HG02981 (cell line): ENCODE measurements around the gene PARS2.
A peak's percentile ranks its signal among the peaks of the same experiment; 100 is the strongest.

ENCODE experiments used
- ATAC-seq: cut with Tn5 transposase; IDR thresholded peaks from one replicate; pipeline ENCODE4 v1.9.1; 2021; ENCODE audit warnings: mild to moderate bottlenecking, moderate library complexity; ENCODE audit not compliant: unreplicated experiment

The PARS2 gene

DNA sequence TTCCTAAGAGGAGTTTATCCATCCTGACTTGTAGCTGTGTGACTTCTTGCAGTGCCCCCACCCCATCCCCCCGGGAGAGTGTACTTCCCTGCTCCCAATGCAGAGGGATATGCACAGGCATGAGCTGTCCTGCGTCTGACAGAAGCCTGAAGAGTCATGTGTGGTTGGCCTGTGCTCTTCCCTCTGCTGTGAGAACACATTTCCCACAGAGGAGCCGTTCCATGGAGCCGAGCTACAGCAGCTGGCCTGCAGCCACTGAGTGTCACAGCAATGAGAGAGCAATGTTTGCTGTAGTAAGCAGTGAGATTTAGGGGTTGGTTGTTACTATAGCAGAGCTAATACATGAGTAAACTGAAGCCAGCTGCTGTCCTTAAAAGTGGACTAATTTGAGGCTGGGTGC, 22.0 kb downstream of the PARS2 start:
- ATAC-seq, result no peak

DNA sequence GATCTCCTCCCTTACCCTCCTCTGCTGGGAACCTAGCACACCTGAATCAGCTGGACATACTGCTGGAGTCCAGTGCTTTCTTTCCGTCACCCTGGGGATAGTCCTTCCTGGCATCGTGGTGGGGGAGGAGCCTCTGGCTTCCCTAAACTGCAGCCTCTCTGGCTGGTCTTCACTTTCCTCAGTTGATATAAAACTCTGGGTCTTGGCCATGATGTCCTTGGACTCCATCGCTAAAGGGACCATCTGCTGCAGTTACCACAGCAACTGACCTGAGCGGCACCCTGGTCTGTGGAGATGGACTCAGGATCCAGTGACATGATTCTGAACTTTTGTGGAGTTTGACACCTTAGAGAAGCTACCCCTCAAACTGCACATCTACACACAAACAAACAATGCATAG, 22.8 kb downstream of the PARS2 start:
- no peak for ATAC-seq

DNA sequence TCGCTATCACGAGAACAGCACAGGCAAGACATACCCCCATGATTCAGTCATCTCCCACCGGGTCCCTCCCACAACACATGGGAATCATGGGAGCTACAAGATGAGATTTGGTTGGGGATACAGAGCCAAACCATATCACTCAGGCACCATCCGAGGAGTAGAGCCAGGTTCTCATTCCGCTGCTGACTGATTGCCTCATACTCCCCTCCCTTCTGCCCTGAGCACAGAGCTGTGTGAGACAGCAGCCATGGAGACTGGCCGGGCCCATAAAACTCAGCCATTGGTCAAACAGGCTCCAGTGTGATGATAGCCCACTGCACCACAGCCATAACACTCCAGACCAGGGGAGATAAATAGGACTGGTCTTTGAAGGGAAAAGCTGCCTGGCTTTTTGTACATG, 26.1 kb downstream of the PARS2 start:
- ATAC-seq, result no peak

DNA sequence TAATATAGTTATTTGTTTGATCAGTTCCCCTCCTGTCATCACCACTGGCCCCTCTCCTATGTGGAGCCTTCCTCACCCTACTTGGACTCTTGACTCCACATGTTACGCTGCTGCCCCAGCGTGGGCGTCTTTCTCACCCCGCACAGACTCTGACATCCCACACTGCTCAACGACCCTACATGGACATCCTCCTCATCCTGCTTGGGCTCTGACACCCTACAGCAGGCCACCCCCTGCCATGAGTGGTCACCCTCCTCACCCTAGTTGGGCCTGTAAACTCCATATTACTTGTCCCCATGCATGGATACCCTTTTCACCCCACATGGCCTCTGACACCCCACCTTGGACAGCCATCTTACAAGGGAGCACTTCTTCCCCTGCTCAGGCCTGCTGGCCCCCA, 27.6 kb downstream of the PARS2 start:
- ATAC-seq, result no peak

DNA sequence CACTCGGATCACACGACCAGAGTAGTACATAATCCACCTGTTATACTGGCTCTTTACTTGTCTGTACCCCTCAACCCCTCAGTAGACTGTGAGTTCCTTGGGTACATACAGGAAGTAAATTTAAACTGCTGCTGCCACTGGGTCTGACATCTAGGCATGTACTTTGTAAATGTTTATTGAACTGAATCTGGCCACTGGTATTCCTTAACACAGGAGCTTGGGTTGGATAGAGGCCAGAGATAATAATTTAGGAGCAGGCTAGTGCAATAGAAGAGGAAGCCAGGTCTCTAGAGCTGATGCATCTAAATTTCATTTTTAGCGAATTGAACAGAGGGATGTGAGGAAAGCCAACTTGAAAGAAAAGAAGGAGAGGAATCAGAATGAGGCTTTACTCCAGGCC, 36.3 kb downstream of the PARS2 start:
- ATAC-seq, result no peak

DNA sequence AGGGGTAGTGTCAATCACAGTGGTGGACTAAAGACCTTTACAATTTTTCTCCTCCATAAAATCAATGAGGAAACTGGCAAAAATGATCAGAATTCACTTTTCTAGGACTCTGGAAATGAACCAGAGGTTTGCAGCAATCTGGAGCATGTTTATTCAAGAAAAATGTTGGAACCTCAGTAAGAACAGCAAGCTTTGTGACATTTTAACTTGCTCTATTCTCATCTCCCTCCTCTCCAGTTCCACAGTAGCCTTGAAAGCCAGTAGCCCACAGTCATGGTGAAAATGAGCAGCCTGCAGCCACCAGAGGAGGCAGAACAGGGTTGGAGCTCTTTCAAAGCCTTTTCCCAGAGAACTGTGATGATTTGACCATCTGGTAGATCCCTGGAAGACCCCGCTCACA, 39.6 kb downstream of the PARS2 start:
- ATAC-seq, result no peak

DNA sequence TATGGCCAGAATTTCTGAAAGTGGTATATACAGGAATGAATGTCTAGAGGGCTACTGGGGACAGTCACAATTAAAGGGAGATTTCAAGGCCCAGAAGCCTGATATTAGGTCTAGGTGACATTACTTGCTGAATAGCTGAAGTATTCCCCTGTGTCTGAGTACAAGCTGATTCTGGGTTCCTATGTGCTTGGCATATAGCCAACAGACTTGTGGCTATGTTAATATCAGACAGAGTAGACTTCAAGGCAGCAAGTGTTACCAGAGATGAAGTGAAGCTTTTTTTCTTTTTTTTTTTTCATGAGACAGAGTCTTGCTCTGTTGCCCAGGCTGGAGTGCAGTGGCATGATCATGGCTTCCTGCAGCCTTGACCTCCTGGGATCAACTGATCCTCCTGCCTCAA, 40.3 kb downstream of the PARS2 start:
- ATAC-seq, result no peak

DNA sequence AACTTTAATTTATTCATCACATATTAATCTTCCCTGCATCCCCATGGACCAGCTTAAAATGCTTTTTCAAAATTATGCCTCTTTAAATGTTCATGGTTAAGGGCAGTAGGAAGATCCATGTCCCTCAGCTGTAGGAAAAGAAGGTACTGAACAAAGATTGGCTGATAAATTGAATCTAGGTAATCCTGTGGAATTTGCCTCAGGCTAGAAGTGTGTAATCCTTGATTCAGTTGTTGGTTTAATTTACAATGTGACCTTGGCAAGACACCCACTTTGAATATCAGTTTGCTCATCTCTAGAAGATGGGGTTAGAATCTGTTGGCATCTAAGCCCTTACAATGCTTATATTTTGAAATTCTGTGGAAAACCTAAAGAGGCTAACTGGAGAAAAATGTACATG, 42.6 kb downstream of the PARS2 start:
- no peak for ATAC-seq

DNA sequence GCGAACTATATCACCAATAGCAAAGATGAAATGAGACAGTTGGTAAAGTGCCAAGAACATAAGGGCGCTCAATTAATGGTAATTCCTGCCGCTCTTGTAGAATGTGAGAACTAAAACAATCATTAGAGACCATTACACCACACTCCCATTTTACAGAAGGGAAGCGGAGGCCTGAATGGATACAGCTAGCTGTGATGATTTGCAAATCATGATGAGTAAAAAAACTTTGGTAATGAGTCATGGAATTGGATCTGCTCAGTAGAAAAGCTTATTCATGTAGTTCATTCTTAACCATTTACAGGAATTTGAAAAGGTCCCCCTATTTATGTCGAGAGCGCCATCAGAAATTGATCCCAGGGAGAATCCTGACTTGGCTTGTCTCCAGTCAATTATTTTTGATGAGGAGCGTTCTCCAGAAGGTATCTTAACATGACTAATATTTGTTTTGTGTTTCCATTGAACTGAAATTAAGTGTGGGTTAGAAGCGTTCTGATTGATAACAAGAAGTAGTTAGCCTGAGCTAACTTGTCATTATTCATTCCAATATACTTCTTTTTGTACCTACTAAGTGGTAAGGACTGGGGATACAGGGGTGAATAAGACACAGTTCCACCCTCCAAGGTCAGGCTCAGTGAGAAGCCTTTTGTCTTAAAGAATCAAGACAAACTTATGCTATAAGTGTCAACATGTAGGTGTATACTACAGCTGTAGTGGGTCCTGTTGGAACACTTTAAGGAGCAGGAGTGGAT, 47.9 kb downstream of the PARS2 start:
- ATAC-seq, result no peak

DNA sequence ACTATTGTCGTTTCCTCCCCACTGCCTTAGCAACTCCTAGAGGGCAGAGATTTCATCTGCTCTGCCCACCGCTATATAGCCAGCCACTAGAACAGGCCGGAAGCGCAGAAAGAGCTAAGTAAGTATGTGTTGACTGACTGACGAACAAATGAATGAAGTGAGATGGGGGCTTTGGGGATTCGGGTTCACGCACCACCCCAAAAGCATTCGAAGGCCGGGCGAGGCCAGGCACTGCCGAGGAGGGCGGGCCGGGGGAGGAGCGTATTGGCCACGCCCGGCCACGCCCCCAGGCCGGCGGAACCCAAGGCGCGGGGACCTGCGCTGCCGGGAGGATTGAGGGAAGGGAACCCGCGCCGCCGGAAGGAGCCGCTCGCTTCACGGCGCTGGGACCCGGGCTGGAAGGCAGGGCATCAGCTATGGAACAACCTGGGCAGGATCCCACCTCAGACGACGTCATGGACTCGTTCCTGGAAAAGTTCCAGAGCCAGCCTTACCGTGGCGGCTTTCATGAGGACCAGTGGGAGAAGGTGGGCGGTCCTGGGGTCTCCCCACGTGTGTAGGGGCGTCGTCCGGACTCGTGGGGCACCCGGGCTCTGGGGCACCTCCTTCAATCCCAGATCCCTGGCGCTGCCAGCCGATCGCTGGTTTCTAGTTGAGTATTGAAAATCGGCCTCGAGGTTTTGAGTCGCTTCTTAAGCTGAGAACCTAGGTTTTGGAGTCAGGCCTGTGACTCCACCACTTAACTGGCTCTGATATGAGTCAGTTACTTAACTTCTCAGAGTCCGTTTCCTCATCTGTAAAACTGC, 48.6 kb downstream of the PARS2 start, which contains the start of gene TTC4:
Gene TTC4 (plus strand): TSS at position 369 of the 806 bp plus-strand sequence. CDS start 48 bp downstream, at position 417.
- peak; percentile 95 for ATAC-seq

DNA sequence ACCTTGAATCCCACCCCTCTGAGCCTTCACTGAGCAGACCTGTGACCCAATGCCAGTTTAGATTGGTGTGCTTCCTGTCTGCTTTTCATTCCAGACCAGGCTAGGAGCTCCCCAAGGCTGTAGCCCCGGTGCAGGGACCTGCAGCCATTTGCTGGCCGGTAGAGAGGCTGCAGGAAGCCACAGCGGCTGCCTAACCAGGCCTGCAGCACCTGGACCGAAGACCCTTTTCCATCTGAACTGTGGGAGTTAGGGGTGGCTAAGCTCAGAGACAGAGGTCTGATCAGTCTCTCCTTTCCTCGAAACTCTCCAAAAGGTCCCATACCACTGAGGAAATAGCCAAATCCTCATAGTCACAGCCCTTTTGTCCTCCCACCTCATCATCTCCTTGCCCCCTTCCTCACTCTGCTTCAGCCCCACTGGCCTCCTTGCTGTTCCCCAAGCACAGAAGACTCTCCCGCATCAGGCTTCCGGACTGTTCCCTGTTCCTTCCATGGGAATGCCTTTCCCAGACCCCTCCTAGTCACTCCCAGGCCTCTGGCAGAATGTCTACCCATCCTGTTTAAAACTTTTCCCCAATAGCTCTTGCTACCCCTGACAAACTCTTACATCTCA, 49.3 kb downstream of the PARS2 start:
- ATAC-seq, result no peak

DNA sequence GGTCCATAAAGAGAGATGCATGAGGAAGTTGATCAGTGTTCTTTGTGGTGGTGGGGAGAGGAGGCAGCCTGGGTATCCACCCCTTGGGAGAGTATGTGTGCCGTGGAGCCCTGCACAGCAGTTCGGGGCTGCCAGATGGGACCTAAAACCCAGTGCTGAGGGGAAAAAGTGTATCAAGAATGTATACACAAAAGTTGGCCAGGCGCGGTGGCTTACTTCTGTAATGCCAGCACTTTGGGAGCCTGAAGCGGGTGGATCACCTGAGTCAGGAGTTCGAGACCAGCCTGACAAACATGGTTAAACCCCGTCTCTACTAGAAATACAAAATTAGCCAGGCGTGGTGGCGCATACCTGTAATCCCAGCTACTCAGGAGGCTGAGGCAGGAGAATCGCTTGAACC, 52.8 kb downstream of the PARS2 start:
- no peak for ATAC-seq

DNA sequence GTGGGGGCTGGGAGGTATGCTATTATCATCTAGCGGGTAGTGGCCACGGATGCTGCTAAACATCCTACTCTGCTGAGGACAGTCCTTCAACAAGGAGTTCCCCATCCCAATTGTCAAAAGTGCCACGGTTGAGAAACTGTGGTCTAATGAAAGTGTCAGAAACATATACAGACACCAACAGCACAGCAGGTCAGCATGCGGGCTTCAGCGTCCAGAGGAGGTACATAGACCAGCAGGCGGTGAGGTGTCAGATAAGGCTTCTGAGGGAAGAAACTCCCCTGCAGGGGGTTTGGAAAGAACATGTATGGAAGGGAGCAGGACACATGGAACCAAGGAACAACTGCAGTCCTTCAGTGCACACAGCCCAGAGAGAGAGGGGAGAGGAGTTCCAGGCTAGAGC, 53.5 kb downstream of the PARS2 start:
- ATAC-seq, result no peak

DNA sequence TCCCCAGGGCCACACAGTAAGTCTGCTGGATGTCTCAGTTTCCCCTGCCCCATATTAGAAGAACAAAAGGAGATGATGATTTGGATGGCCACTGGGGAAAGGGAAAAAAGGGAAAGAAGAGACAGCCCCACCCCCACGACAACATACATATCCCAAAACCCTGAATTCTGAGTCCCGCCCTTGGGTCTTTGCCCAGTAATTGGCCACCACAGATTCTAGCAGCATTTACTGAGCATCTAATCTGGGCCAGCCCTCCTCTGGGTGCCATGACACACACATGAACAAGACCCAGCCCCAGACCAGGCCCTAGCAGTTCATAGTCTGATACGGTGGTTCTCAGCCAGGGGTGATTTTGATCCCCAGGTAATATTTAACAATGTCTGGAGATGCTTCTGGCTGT, 53.9 kb downstream of the PARS2 start:
- ATAC-seq, result no peak

DNA sequence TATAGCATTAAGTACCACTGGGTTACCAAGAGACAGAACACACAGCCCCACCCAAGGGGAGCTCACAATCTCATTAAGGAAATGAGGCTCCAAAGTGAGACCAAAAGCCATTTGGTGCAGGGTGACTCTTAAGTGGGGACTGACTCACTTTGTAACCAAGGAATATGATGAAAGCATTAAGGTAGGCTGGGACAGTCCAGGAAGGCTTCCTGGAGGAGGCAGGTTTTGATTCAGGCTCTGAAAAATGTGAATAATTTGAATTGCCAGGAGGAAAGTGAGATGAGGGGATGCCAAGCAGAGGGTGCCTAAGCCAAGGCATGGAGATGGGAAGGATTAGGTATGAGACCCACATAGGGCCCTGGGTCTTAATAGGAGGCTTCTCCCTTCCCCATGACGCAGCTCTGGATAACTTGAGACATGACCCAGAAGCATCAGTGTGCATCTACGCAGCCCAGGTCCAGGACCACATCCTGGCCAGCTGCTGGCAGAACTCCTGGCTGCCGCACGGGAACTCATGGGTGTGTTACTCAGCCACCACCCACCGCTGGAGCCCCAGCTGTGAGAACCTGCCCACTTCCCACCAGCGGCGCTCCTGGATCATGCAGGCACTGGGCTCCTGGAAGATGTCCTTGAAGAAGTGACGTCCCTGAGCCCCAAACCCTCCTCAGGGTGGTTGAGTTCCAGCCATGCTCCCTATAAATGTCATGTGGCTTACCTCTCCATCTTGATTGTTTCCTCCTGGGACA, 54.6 kb downstream of the PARS2 start:
- no peak for ATAC-seq

DNA sequence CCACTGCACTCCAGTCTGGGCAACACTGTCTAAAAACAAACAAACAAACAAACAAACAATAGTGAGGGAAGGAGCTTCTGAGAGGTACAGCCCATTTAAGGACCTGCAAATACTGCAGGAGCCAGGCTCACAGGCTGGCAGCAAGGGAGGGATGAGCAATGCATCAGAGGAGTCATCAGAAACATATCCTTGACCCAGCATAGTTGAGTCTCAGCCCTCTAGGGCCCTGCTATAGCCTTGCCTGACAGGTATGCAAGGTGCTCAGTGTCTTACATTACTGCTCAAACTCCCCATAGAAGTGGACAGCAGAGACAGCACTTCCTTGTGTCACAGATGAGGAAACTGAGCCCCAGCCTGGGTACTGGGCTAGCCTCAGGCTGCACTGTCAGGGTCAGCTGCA, 55.9 kb downstream of the PARS2 start:
- ATAC-seq, result no peak
